WTC11 (cell line): Measurements from ENCODE around the gene FOXL1. TPM values are rescaled to one million over a fixed set of nuclear protein-coding genes. Genes with fewer than 3 reads are reported as not detected.

Experiments
- ATAC-seq: fragments of 200-7000 bp; cut with Tn5 transposase; 2 replicates; pipeline ENCODE4 v1.10.0; 2021; ENCODE audit warnings: mild to moderate bottlenecking, moderate library complexity
- CTCF ChIA-PET: fragments of 300-600 bp; sonication (Branson Sonifier 250); formaldehyde crosslinking; loops from one replicate; lab custom pipeline; 2021; ENCODE audit warnings: antibody characterized with exemption; lab: Charles Lee
- POLR2A ChIA-PET: fragments of 350-600 bp; sonication (Branson Sonifier 250); formaldehyde crosslinking; loops from one replicate; lab custom pipeline; 2021; ENCODE audit warnings: antibody characterized with exemption; lab: Charles Lee
- DNase-seq: peaks from one replicate; pipeline ENCODE4 v3.0.0; 2021; ENCODE audit warnings: low spot score
- H3K27ac Mint-ChIP-seq: 2 replicates; pipeline ENCODE4 v1.8.0; 2021; ENCODE audit warnings: mixed read lengths
- H3K27me3 Mint-ChIP-seq: 2 replicates; pipeline ENCODE4 v1.8.0; 2021; ENCODE audit warnings: low read depth, mild to moderate bottlenecking, moderate library complexity, mixed read lengths
- H3K36me3 Mint-ChIP-seq: 2 replicates; pipeline ENCODE4 v1.8.0; 2021; ENCODE audit warnings: mixed read lengths
- H3K4me1 Mint-ChIP-seq: 2 replicates; pipeline ENCODE4 v1.8.0; 2022; ENCODE audit warnings: mixed read lengths
- H3K4me3 Mint-ChIP-seq: 2 replicates; pipeline ENCODE4 v1.8.0; 2021; ENCODE audit warnings: mild to moderate bottlenecking, moderate library complexity, mixed read lengths
- H3K9me3 Mint-ChIP-seq: 2 replicates; pipeline ENCODE4 v1.8.0; 2021; ENCODE audit warnings: mixed read lengths
- CBFB ChIP-seq: sonication (generic); formaldehyde crosslinking; IDR thresholded peaks from 2 replicates; pipeline ENCODE4 v1.8.1; 2022; ENCODE audit warnings: mild to moderate bottlenecking, low read depth, missing genetic modification reagents
- CREB1 ChIP-seq: sonication (generic); formaldehyde crosslinking; IDR thresholded peaks from 2 replicates; pipeline ENCODE4 v1.8.0; 2023; ENCODE audit warnings: mild to moderate bottlenecking, missing genetic modification reagents
- CREM ChIP-seq: sonication (generic); formaldehyde crosslinking; IDR thresholded peaks from 2 replicates; pipeline ENCODE4 v1.8.1; 2022; ENCODE audit warnings: mild to moderate bottlenecking, missing genetic modification reagents, moderate library complexity
- E2F1 ChIP-seq: sonication (generic); formaldehyde crosslinking; IDR thresholded peaks from 2 replicates; pipeline ENCODE4 v1.8.0; 2022; ENCODE audit warnings: mild to moderate bottlenecking, missing genetic modification reagents
- E2F5 ChIP-seq: sonication (generic); formaldehyde crosslinking; IDR thresholded peaks from 2 replicates; pipeline ENCODE4 v1.8.1; 2022; ENCODE audit warnings: mild to moderate bottlenecking, moderate library complexity, missing genetic modification reagents
- EMX1 ChIP-seq: fragments of 250-450 bp; sonication (Bioruptor Pico); IDR thresholded peaks from 2 replicates; pipeline ENCODE4 v1.8.0; 2021; ENCODE audit warnings: mild to moderate bottlenecking
- ERG ChIP-seq: fragments of 250-450 bp; sonication (Bioruptor Pico); IDR thresholded peaks from 2 replicates; pipeline ENCODE4 v1.8.0; 2021; ENCODE audit warnings: mild to moderate bottlenecking
- ESRRA ChIP-seq: sonication (generic); formaldehyde crosslinking; IDR thresholded peaks from 2 replicates; pipeline ENCODE4 v1.8.1; 2022; ENCODE audit warnings: mild to moderate bottlenecking, missing genetic modification reagents, borderline replicate concordance
- FOXK1 ChIP-seq: sonication (generic); formaldehyde crosslinking; IDR thresholded peaks from 2 replicates; pipeline ENCODE4 v1.8.0; 2022; ENCODE audit warnings: mild to moderate bottlenecking, moderate library complexity, missing genetic modification reagents
- FOXP4 ChIP-seq: sonication (generic); formaldehyde crosslinking; IDR thresholded peaks from 2 replicates; pipeline ENCODE4 v1.8.0; 2022; ENCODE audit warnings: mild to moderate bottlenecking, missing genetic modification reagents
- GTF2I ChIP-seq: fragments of 250-450 bp; sonication (Bioruptor Pico); conservative IDR thresholded peaks from 2 replicates; pipeline ENCODE4 v1.4.0; 2021; ENCODE audit warnings: mild to moderate bottlenecking
- HMGA2 ChIP-seq: fragments of 250-450 bp; sonication (Bioruptor Pico); IDR thresholded peaks from 2 replicates; pipeline ENCODE4 v1.4.0; 2021; ENCODE audit warnings: mild to moderate bottlenecking, moderate library complexity
- MLX ChIP-seq: sonication (generic); formaldehyde crosslinking; IDR thresholded peaks from 2 replicates; pipeline ENCODE4 v1.8.1; 2023; ENCODE audit warnings: mild to moderate bottlenecking, missing genetic modification reagents, moderate library complexity
- MXD4 ChIP-seq: fragments of 250-450 bp; sonication (Bioruptor Pico); IDR thresholded peaks from 2 replicates; pipeline ENCODE4 v1.8.0; 2021; ENCODE audit warnings: mild to moderate bottlenecking, moderate library complexity, borderline replicate concordance
- NFE2L1 ChIP-seq: sonication (generic); formaldehyde crosslinking; IDR thresholded peaks from 2 replicates; pipeline ENCODE4 v1.8.1; 2023; ENCODE audit warnings: missing genetic modification reagents
- NR1H2 ChIP-seq: sonication (generic); formaldehyde crosslinking; IDR thresholded peaks from 2 replicates; pipeline ENCODE4 v1.9.0; 2021; ENCODE audit warnings: mild to moderate bottlenecking, moderate library complexity, missing genetic modification reagents
- TEAD4 ChIP-seq: sonication (generic); formaldehyde crosslinking; IDR thresholded peaks from 2 replicates; pipeline ENCODE4 v1.8.0; 2022; ENCODE audit warnings: mild to moderate bottlenecking, missing genetic modification reagents
- ZBTB21 ChIP-seq: sonication (generic); formaldehyde crosslinking; IDR thresholded peaks from 2 replicates; pipeline ENCODE4 v1.8.1; 2023; ENCODE audit warnings: mild to moderate bottlenecking, missing genetic modification reagents, borderline replicate concordance
- ZNF121 ChIP-seq: sonication (generic); formaldehyde crosslinking; IDR thresholded peaks from 2 replicates; pipeline ENCODE4 v1.8.0; 2023; ENCODE audit warnings: missing genetic modification reagents
- ZNF219 ChIP-seq: sonication (generic); formaldehyde crosslinking; IDR thresholded peaks from 2 replicates; pipeline ENCODE4 v1.8.0; 2023; ENCODE audit warnings: missing genetic modification reagents, mild to moderate bottlenecking, borderline replicate concordance
- ZNF317 ChIP-seq: sonication (generic); formaldehyde crosslinking; IDR thresholded peaks from 2 replicates; pipeline ENCODE4 v1.8.1; 2023; ENCODE audit warnings: low read depth, mild to moderate bottlenecking, moderate library complexity, missing genetic modification reagents, borderline replicate concordance
- ZNF396 ChIP-seq: fragments of 250-450 bp; sonication (Bioruptor Pico); IDR thresholded peaks from 2 replicates; pipeline ENCODE4 v1.8.0; 2021; ENCODE audit warnings: mild to moderate bottlenecking, moderate library complexity, borderline replicate concordance
- ZNF671 ChIP-seq: fragments of 250-450 bp; sonication (Bioruptor Pico); IDR thresholded peaks from 2 replicates; pipeline ENCODE4 v1.8.0; 2021; ENCODE audit warnings: mild to moderate bottlenecking
- total RNA-seq: library from RNA; stranded (reverse); gene quantifications from 3 replicates; pipeline ENCODE4 v1.2.3, GENCODE V29; 2021
- TF ChIP-seq, protein P1 (sequence below): sonication (generic); formaldehyde crosslinking; IDR thresholded peaks from 2 replicates; pipeline ENCODE4 v1.8.1; 2022; ENCODE audit warnings: mild to moderate bottlenecking, missing genetic modification reagents, moderate library complexity, borderline replicate concordance
- TF ChIP-seq, protein P2 (sequence below): sonication (generic); formaldehyde crosslinking; IDR thresholded peaks from 2 replicates; pipeline ENCODE4 v1.8.1; 2022; ENCODE audit warnings: low read depth, mild to moderate bottlenecking, moderate library complexity, missing genetic modification reagents, borderline replicate concordance

Gene FOXL1
- total RNA-seq, 1 experiment from 2014 or later, result 0.33 TPM

GRCh38 chr16:86536621-86537020 lies 41.7 kb upstream of the FOXL1 start:
- H3K9me3 Mint-ChIP-seq, result no peaks in the 10 kb centered on the region
- DNase-seq (no peak), ATAC-seq (no peak)
- H3K27me3 Mint-ChIP-seq, result no peaks in the 10 kb centered on the region
- ChIA-PET POLR2A (no interaction called here), CTCF (no interaction called here)
- no peaks in the 10 kb centered on the region for H3K4me1 Mint-ChIP-seq
- no peak overlapping the region for H3K4me3 Mint-ChIP-seq
- H3K27ac Mint-ChIP-seq, result no peak overlapping the region
- TF ChIP-seq, protein P1, sequence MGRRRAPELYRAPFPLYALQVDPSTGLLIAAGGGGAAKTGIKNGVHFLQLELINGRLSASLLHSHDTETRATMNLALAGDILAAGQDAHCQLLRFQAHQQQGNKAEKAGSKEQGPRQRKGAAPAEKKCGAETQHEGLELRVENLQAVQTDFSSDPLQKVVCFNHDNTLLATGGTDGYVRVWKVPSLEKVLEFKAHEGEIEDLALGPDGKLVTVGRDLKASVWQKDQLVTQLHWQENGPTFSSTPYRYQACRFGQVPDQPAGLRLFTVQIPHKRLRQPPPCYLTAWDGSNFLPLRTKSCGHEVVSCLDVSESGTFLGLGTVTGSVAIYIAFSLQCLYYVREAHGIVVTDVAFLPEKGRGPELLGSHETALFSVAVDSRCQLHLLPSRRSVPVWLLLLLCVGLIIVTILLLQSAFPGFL (CRISPR knock-in tag), result no peak
- TF ChIP-seq, protein P2, sequence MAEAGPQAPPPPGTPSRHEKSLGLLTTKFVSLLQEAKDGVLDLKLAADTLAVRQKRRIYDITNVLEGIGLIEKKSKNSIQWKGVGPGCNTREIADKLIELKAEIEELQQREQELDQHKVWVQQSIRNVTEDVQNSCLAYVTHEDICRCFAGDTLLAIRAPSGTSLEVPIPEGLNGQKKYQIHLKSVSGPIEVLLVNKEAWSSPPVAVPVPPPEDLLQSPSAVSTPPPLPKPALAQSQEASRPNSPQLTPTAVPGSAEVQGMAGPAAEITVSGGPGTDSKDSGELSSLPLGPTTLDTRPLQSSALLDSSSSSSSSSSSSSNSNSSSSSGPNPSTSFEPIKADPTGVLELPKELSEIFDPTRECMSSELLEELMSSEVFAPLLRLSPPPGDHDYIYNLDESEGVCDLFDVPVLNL, result no peak
- TF ChIP-seq CREM (CRISPR knock-in tag) (no peak), ZNF396 (CRISPR knock-in tag) (no peak), NR1H2 (CRISPR knock-in tag) (no peak), TEAD4 (CRISPR knock-in tag) (no peak), FOXK1 (CRISPR knock-in tag) (no peak)
- peaks cover 23% of the 10 kb centered on the region for H3K36me3 Mint-ChIP-seq

DNA sequence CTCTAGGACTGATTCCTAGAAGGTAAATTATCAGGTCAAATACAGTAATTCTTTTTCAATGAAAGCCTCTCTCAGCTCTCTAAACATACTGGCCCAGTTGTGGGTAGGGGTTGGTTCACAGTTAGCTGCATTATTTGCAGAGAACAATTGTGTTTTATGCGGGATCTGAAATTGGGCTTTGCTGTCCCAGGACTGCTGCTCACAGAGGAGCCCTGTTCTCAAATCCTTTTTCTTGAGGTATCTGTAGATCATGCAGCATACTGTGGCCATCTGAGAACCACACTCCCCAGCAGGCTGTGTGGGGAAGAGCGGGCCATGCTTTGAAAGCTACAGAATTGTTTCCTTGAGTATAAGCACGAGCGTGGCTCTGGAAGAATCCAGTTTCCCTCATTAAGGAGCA lies 40.9 kb upstream of the FOXL1 start:
- no peaks in the 10 kb centered on the region for H3K27me3 Mint-ChIP-seq

GRCh38 chr16:86538196-86538780 lies 40.1 kb upstream of the FOXL1 start:
- ChIA-PET CTCF (interaction anchor here (1.0 kb wide), 1 partner anchor 760 kb away, joined by 3 read pairs; no protein-coding TSS in a partner anchor), POLR2A (no interaction called here)
- H3K4me3 Mint-ChIP-seq, result no peak overlapping the region
- no peaks in the 10 kb centered on the region for H3K4me1 Mint-ChIP-seq
- ATAC-seq (no peak), DNase-seq (no peak)
- H3K9me3 Mint-ChIP-seq, result no peaks in the 10 kb centered on the region
- no peak overlapping the region for H3K27ac Mint-ChIP-seq
- H3K27me3 Mint-ChIP-seq, result no peaks in the 10 kb centered on the region
- peaks cover 23% of the 10 kb centered on the region for H3K36me3 Mint-ChIP-seq
- no peak for TF ChIP-seq ZNF121 (CRISPR knock-in tag)
- TF ChIP-seq ERG (CRISPR knock-in tag), result no peak
- TF ChIP-seq ZBTB21 (CRISPR knock-in tag), result no peak
- TF ChIP-seq ZNF396 (CRISPR knock-in tag), result no peak
- no peak for TF ChIP-seq ZNF219 (CRISPR knock-in tag)
- no peak for TF ChIP-seq GTF2I (CRISPR knock-in tag)
- TF ChIP-seq ZNF317, result no peak
- TF ChIP-seq ESRRA (CRISPR knock-in tag), result no peak
- TF ChIP-seq HMGA2 (CRISPR knock-in tag), result no peak
- no peak for TF ChIP-seq E2F5 (CRISPR knock-in tag)
- no peak for TF ChIP-seq CBFB (CRISPR knock-in tag)
- no peak for TF ChIP-seq FOXP4 (CRISPR knock-in tag)
- TF ChIP-seq EMX1 (CRISPR knock-in tag), result no peak
- no peak for TF ChIP-seq MLX (CRISPR knock-in tag)

More for the DNA sequence above, 40.9 kb upstream of the FOXL1 start:
- no peak overlapping the region for H3K4me3 Mint-ChIP-seq
- ChIA-PET CTCF (interaction anchor here (1.0 kb wide), 1 partner anchor 761 kb away, joined by 3 read pairs; no protein-coding TSS in a partner anchor), POLR2A (no interaction called here)
- TF ChIP-seq E2F1 (CRISPR knock-in tag) (no peak), ZNF396 (CRISPR knock-in tag) (no peak), GTF2I (CRISPR knock-in tag) (no peak), CREB1 (CRISPR knock-in tag) (no peak), NFE2L1 (CRISPR knock-in tag) (no peak), ZNF671 (CRISPR knock-in tag) (no peak), ZNF219 (CRISPR knock-in tag) (no peak), MXD4 (CRISPR knock-in tag) (no peak)
- H3K36me3 Mint-ChIP-seq, result peaks cover 23% of the 10 kb centered on the region
- H3K4me1 Mint-ChIP-seq, result no peaks in the 10 kb centered on the region
- no peak overlapping the region for H3K27ac Mint-ChIP-seq
- ATAC-seq, result no peak
- DNase-seq, result no peak
- H3K9me3 Mint-ChIP-seq, result no peaks in the 10 kb centered on the region
